ENCODE data around the gene PPIG. TPM values are rescaled to one million over a fixed set of nuclear protein-coding genes. Genes with fewer than 3 reads are reported as not detected.

Gene PPIG
- total and polyA plus RNA-seq, 9 of the 15 experiments (the other 6 are each of a cell fraction or from before 2014, with no cell fraction given): 52.5 to 166 (median 124) TPM

DNA sequence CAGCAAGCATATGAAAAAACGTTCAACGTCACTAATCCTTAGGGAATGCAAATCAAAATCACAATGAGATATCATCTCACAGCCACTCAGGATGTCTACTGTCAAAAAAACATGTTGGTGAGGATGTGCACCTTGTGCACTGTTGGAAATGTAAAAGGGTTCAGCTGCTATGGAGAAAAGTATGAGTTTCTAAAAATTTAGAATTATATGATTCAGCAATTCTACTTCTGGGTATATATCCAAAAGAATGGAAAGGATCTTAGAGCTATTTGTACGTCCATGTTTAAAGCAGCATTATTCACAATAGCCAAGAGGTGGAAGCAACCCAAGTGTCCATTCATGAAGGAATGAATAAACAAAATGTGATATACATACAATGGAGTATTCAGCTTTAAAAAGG is 60.0 kb downstream of the PPIG start (continued):
- no peak for TF ChIP-seq RBBP5 (IDR thresholded peaks at IDR 0.05; ENCODE audit: borderline replicate concordance, insufficient read depth, low read length, poor library complexity, severe bottlenecking)
- TF ChIP-seq FOXK1 (CRISPR knock-in tag; IDR thresholded peaks at IDR 0.05; ENCODE audit: borderline replicate concordance): no peak
- peak; percentile 67 for TF ChIP-seq NFE2 (IDR thresholded peaks at IDR 0.05; ENCODE audit: low read depth)
- TF ChIP-seq C11orf30 (IDR thresholded peaks at IDR 0.05; ENCODE audit: low read depth): peak; percentile 87

GRCh38 chr2:169647496-169647895 is 63.3 kb downstream of the PPIG start:
- DNase-seq (ENCODE audit: extremely low read depth in 1 of 4, low spot score in 3 of 4) (no peak), FAIRE-seq (no peak), ATAC-seq (no peak)
- 91% methylated on average over 2 of the region's 2 CpGs for WGBS (ENCODE audit: insufficient coverage, low coverage, missing lambda C conversion rate)
- Histone ChIP-seq H3K27ac (ENCODE audit: extremely low read depth, low read depth, low read length) (no peak overlapping the region), H3K36me3 (ENCODE audit: control insufficient read depth, insufficient read depth, low read length) (no peaks in the 10 kb centered on the region; the same call in 2 of the 3 replicates), H3K4me3 (no peak overlapping the region), H4K20me1 (replicated peaks; ENCODE audit: control insufficient read depth, insufficient read depth, low read length) (no peaks in the 10 kb centered on the region), H3K4me1 (replicated peaks in 1 of 2; ENCODE audit: control insufficient read depth in 2 of 2, insufficient read depth in 2 of 2, low read length in 2 of 2) (peaks cover 0 to 11% of the 10 kb centered on the region in 2 experiments; a peak in 3 of 5 replicates), H3K9ac (ENCODE audit: insufficient read depth in 1 of 2, low read depth in 2 of 2, low read length in 2 of 2) (no peak overlapping the region), H2AFZ (ENCODE audit: low read depth, low read length) (no peak overlapping the region), H3K27me3 (ENCODE audit: control insufficient read depth in 2 of 2, insufficient read depth in 2 of 2, low read length in 2 of 2) (no peaks in the 10 kb centered on the region), H3K9me1 (ENCODE audit: control insufficient read depth, insufficient read depth, low read length) (no peaks in the 10 kb centered on the region), H3K4me2 (ENCODE audit: insufficient read depth, low read length) (no peak overlapping the region), H3K9me3 (replicated peaks; ENCODE audit: control insufficient read depth, insufficient read depth, low read depth, low read length) (no peaks in the 10 kb centered on the region), H3K79me2 (ENCODE audit: control insufficient read depth, insufficient read depth, low read length) (no peaks in the 10 kb centered on the region)
- BruUV-seq (replicated peaks): no TSS peak
- CTCF ChIA-PET (ENCODE audit: low intra/inter-chr PET ratio): no interaction called here
- in situ Hi-C loops (cut with MboI): no loop called here
- POLR2A ChIA-PET: no interaction called here
- intact Hi-C loops (cut with micrococcal nuclease): no loop called here
- TF ChIP-seq, protein P1, sequence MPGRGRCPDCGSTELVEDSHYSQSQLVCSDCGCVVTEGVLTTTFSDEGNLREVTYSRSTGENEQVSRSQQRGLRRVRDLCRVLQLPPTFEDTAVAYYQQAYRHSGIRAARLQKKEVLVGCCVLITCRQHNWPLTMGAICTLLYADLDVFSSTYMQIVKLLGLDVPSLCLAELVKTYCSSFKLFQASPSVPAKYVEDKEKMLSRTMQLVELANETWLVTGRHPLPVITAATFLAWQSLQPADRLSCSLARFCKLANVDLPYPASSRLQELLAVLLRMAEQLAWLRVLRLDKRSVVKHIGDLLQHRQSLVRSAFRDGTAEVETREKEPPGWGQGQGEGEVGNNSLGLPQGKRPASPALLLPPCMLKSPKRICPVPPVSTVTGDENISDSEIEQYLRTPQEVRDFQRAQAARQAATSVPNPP (IDR thresholded peaks at IDR 0.05; ENCODE audit: borderline replicate concordance, insufficient read depth, insufficient read length): no peak
- TF ChIP-seq SMAD1 (IDR thresholded peaks at IDR 0.05; ENCODE audit: low read depth, low read length, partially characterized antibody) (peak; percentile 84), NCOA2 (IDR thresholded peaks at IDR 0.05; ENCODE audit: partially characterized antibody in 2 of 2) (peak in 1 of 2 experiments; percentile 68), CHCHD3 (CRISPR knock-in tag; IDR thresholded peaks at IDR 0.05) (no peak), RAD21 (CRISPR knock-in tag; conservative IDR thresholded peaks at IDR 0.05 in 1 of 2, IDR thresholded peaks at IDR 0.05 in 1 of 2) (peak in 1 of 2 experiments; percentile 40; a peak in 2 of 4 replicates), CBFB (CRISPR knock-in tag; IDR thresholded peaks at IDR 0.05) (no peak), PHB2 (IDR thresholded peaks at IDR 0.05; ENCODE audit: low read depth) (no peak), MXD1 (CRISPR knock-in tag; IDR thresholded peaks at IDR 0.05; ENCODE audit: borderline replicate concordance, poor library complexity, severe bottlenecking) (no peak), NFIC (IDR thresholded peaks at IDR 0.05) (peak; percentile 100), NFYB (IDR thresholded peaks at IDR 0.05; ENCODE audit: extremely low read depth, insufficient read length) (no peak), NR1H2 (CRISPR knock-in tag; IDR thresholded peaks at IDR 0.05) (no peak), ZFX (CRISPR knock-in tag; IDR thresholded peaks at IDR 0.05) (no peak), COPS2 (conservative IDR thresholded peaks at IDR 0.05) (no peak), ZNF12 (CRISPR knock-in tag; IDR thresholded peaks at IDR 0.05) (no peak)
- TF ChIP-seq, protein P2, sequence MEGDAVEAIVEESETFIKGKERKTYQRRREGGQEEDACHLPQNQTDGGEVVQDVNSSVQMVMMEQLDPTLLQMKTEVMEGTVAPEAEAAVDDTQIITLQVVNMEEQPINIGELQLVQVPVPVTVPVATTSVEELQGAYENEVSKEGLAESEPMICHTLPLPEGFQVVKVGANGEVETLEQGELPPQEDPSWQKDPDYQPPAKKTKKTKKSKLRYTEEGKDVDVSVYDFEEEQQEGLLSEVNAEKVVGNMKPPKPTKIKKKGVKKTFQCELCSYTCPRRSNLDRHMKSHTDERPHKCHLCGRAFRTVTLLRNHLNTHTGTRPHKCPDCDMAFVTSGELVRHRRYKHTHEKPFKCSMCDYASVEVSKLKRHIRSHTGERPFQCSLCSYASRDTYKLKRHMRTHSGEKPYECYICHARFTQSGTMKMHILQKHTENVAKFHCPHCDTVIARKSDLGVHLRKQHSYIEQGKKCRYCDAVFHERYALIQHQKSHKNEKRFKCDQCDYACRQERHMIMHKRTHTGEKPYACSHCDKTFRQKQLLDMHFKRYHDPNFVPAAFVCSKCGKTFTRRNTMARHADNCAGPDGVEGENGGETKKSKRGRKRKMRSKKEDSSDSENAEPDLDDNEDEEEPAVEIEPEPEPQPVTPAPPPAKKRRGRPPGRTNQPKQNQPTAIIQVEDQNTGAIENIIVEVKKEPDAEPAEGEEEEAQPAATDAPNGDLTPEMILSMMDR (IDR thresholded peaks at IDR 0.05 in 2 of 3, conservative IDR thresholded peaks at IDR 0.05 in 1 of 3; ENCODE audit: insufficient read depth in 2 of 3, low read depth in 1 of 3, low read length in 3 of 3): no peak
